CD14-positive monocyte (primary cell): Measurements from ENCODE around the gene COL4A1. TPM values are rescaled to one million over a fixed set of nuclear protein-coding genes. Genes with fewer than 3 reads are reported as not detected.
"Not testable (repeated sequence)": the region's sequence is repeated elsewhere in the genome, so short reads cannot be mapped to it uniquely, and the experiment has no call there.

ENCODE experiments used
- DNase-seq, 3 donors: peaks; one replicate each; pipeline ENCODE4 v3.0.0-alpha.2; 2011 to 2022
- H2AFZ ChIP-seq: 2 replicates; pipeline ENCODE4 v1.6.0; 2012; ENCODE audit warnings: mild to moderate bottlenecking, low read depth, low read length, inconsistent platforms; ENCODE audit not compliant: insufficient read depth, poor library complexity, severe bottlenecking
- H3K27ac ChIP-seq, 2 donors: 1 replicate in 1 of 2; 2 replicates in 1 of 2; pipeline ENCODE4 v1.5.1; 2012 to 2013; ENCODE audit warnings: low read length in 2 of 2, control low read depth in 1 of 2, inconsistent platforms in 1 of 2, low read depth in 1 of 2, mild to moderate bottlenecking in 1 of 2
- H3K27me3 ChIP-seq, 2 donors: one replicate each; pipeline versions ENCODE4 v1.6.0 to v1.6.1; 2011 to 2013; ENCODE audit warnings: low read length in 2 of 2; ENCODE audit not compliant: control insufficient read depth in 2 of 2, insufficient read depth in 2 of 2
- H3K36me3 ChIP-seq, 2 donors: replicated peaks in 1 of 2; 1 replicate in 1 of 2; 2 replicates in 1 of 2; pipeline versions ENCODE4 v1.5.1 to v1.6.1; 2012 to 2013; ENCODE audit warnings: low read length in 2 of 2, control low read depth in 1 of 2, inconsistent platforms in 1 of 2, mild to moderate bottlenecking in 1 of 2; ENCODE audit not compliant: insufficient read depth in 2 of 2, control insufficient read depth in 1 of 2
- H3K4me1 ChIP-seq, 2 donors: 1 replicate in 1 of 2; 2 replicates in 1 of 2; pipeline versions ENCODE4 v1.5.1 to v1.6.1; 2012 to 2013; ENCODE audit warnings: low read length in 2 of 2, control low read depth in 1 of 2, inconsistent platforms in 1 of 2, mild to moderate bottlenecking in 1 of 2, moderate library complexity in 1 of 2; ENCODE audit not compliant: insufficient read depth in 2 of 2, control insufficient read depth in 1 of 2
- H3K4me2 ChIP-seq: replicated peaks from 2 replicates; pipeline ENCODE3; 2012; ENCODE audit warnings: low read length, moderate library complexity, mild to moderate bottlenecking; ENCODE audit not compliant: poor library complexity, severe bottlenecking; ENCODE audit errors: extremely low read depth
- H3K4me3 ChIP-seq, 3 experiments: fragments of 200-600 bp in 1 of 3; sonication (generic) in 1 of 3; replicated peaks in 1 of 3; 1 replicate in 2 of 3; 2 replicates in 1 of 3; pipeline ENCODE4 v1.5.1; 2011 to 2013; ENCODE audit warnings: low read length in 3 of 3, mild to moderate bottlenecking in 3 of 3, control low read depth in 2 of 3, low read depth in 2 of 3, inconsistent platforms in 1 of 3, moderate library complexity in 1 of 3
- H3K79me2 ChIP-seq: 2 replicates; pipeline ENCODE4 v1.6.0; 2012; ENCODE audit warnings: mild to moderate bottlenecking, control low read depth, inconsistent platforms, low read length, moderate library complexity; ENCODE audit not compliant: insufficient read depth
- H3K9ac ChIP-seq: 2 replicates; pipeline ENCODE4 v1.6.0; 2017; ENCODE audit warnings: low read length, mild to moderate bottlenecking; ENCODE audit not compliant: insufficient read depth, poor library complexity, severe bottlenecking
- H3K9me3 ChIP-seq, 2 donors: replicated peaks in 1 of 2; 1 replicate in 1 of 2; 2 replicates in 1 of 2; pipeline versions ENCODE4 v1.5.1 to v1.6.1; 2012 to 2013; ENCODE audit warnings: low read length in 2 of 2, control low read depth in 1 of 2; ENCODE audit not compliant: control insufficient read depth in 1 of 2, insufficient read depth in 1 of 2
- H4K20me1 ChIP-seq: 2 replicates; pipeline ENCODE4 v1.6.0; 2012; ENCODE audit warnings: mild to moderate bottlenecking, low read length, control low read depth, moderate library complexity; ENCODE audit not compliant: insufficient read depth
- H3K27ac Mint-ChIP-seq, 7 donors: one replicate each; pipeline ENCODE4 v1.8.0; 2020; ENCODE audit warnings: mild to moderate bottlenecking in 7 of 7, mixed read lengths in 7 of 7, moderate library complexity in 6 of 7, inconsistent platforms in 2 of 7
- H3K27me3 Mint-ChIP-seq, 3 donors: one replicate each; pipeline ENCODE4 v1.8.0; 2021 to 2022; ENCODE audit warnings: low read depth in 3 of 3, mild to moderate bottlenecking in 3 of 3, mixed read lengths in 3 of 3, moderate library complexity in 3 of 3, inconsistent platforms in 1 of 3
- H3K36me3 Mint-ChIP-seq, 2 donors: one replicate each; pipeline ENCODE4 v1.8.0; 2020; ENCODE audit warnings: mixed read lengths in 2 of 2, inconsistent platforms in 1 of 2, mild to moderate bottlenecking in 1 of 2
- H3K4me1 Mint-ChIP-seq: one replicate; pipeline ENCODE4 v1.8.0; 2020; ENCODE audit warnings: mild to moderate bottlenecking, mixed read lengths
- H3K4me3 Mint-ChIP-seq, 2 donors: one replicate each; pipeline ENCODE4 v1.8.0; 2020; ENCODE audit warnings: mild to moderate bottlenecking in 2 of 2, mixed read lengths in 2 of 2, moderate library complexity in 1 of 2
- H3K9me3 Mint-ChIP-seq, 7 donors: one replicate each; pipeline ENCODE4 v1.8.0; 2020 to 2022; ENCODE audit warnings: mixed read lengths in 7 of 7, mild to moderate bottlenecking in 6 of 7, moderate library complexity in 6 of 7, inconsistent platforms in 2 of 7
- WGBS: methylation state at CpG from one replicate; pipeline ENCODE4 v1.1.5; 2013; ENCODE audit warnings: missing lambda C conversion rate; ENCODE audit not compliant: insufficient coverage; 5-methylcytosine and 5-hydroxymethylcytosine counted together
- intact Hi-C, 2 donors: fragments of 100-400 bp; cut with micrococcal nuclease; formaldehyde crosslinking; loops; one replicate each; pipeline versions ENCODE4 v1.15.0 to v1.15.1; 2023
- polyA plus RNA-seq, 3 donors: library from polyadenylated mRNA; depleted of rRNA in 1 of 3; unstranded in 2 of 3; stranded (reverse) in 1 of 3; fragments of 300-500 nt in 2 of 3; fragments of >200 nt in 1 of 3; fragmentation: Illumina TruSeq in 2 of 3; gene quantifications; 1 replicate in 2 of 3; 2 replicates in 1 of 3; pipeline ENCODE4 v1.2.3, GENCODE V29; 2012 to 2021
- TF ChIP-seq, protein P1 (sequence below): fragments of 200-600 bp; IDR thresholded peaks from one replicate; pipeline ENCODE4 v1.8.0; 2022; ENCODE audit warnings: antibody characterized with exemption, mild to moderate bottlenecking

COL4A1 gene
- polyA plus RNA-seq, 3 donors = 0.16 to 0.25 TPM; not detected in 1

DNA sequence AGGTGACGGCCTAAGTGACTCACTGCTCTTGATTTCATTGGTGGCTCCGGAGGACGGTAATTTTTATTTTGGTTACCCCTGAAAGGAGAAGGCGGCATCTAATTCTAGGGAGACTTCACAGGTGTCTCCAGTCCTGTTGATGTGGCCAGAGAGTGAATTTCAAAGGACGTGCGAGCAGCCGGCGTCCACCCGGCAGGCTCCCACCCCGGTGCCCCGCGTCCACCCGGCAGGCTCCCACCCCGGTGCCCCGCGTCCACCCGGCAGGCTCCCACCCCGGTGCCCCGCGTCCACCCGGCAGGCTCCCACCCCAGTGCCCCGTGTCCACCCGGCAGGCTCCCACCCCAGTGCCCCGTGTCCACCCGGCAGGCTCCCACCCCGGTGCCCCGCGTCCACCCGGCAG is 6.3 kb upstream of the COL4A1 start:
- H3K36me3 Mint-ChIP-seq, H3K4me1 Mint-ChIP-seq, intact Hi-C loops, H4K20me1 ChIP-seq, H3K4me1 ChIP-seq, H3K4me3 ChIP-seq, H3K27ac ChIP-seq, H3K36me3 ChIP-seq, H3K4me3 Mint-ChIP-seq, H3K79me2 ChIP-seq, H3K4me2 ChIP-seq, H2AFZ ChIP-seq, H3K9ac ChIP-seq, H3K9me3 Mint-ChIP-seq, H3K9me3 ChIP-seq, DNase-seq, H3K27ac Mint-ChIP-seq: not testable (repeated sequence)
- peaks cover 20 to 45% of the 10 kb centered on the region in 2 donors for H3K27me3 ChIP-seq
- WGBS = 95% methylated on average over 4 of the region's 29 CpGs
- peaks cover 38 to 70% (median 49%) of the 10 kb centered on the region in 3 donors for H3K27me3 Mint-ChIP-seq

DNA sequence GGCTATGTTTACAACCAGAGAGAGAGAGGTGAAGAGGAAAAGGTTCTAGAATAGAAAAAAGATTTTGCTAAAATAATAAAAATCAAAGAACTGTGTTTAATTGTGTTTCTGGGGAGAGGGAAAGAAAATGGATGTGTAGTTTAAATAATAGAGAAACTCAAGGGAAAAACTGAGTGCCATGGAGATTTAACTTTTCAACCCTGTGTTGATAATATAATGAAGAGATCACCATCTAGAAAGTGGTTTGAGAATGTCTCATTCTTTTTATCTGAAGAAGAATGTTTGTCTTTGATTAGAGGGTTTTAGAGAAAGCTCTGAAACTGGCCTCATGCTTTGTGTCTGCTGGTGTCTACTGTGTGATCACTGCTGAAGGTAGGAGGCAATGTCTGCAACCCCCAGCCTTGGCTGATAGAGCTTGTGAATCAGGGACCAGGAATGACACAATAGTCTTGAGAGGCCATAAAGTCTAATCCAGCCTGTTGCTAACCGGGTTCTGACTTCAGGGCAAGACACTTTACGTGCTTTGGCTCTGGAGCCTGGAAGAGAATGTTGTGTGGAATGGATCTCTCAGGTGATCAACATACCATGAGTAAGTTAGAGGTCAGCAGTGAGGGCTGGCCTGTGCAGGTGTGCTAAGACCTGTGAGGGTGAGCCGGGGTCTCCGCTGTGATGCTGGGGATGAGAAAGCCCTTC is 5.5 kb upstream of the COL4A1 start:
- Histone ChIP-seq H3K4me1 (no peaks in the 10 kb centered on the region), H4K20me1 (no peaks in the 10 kb centered on the region), H3K36me3 (no peaks in the 10 kb centered on the region), H3K4me2 (no peak overlapping the region), H3K27me3 (peaks cover 25 to 51% of the 10 kb centered on the region in 2 donors), H3K27ac (no peak overlapping the region), H3K79me2 (no peaks in the 10 kb centered on the region), H2AFZ (no peak overlapping the region), H3K9me3 (peaks cover 0 to 3% of the 10 kb centered on the region in 2 donors), H3K4me3 (no peak overlapping the region), H3K9ac (no peak overlapping the region)
- H3K4me3 Mint-ChIP-seq = no peak overlapping the region
- 81% methylated on average over 3 of the region's 4 CpGs for WGBS
- DNase-seq = no peak
- peaks cover 0 to 7% (median 2%) of the 10 kb centered on the region in 7 donors for H3K9me3 Mint-ChIP-seq
- peaks cover 45 to 77% (median 57%) of the 10 kb centered on the region in 3 donors for H3K27me3 Mint-ChIP-seq
- TF ChIP-seq, protein P1, sequence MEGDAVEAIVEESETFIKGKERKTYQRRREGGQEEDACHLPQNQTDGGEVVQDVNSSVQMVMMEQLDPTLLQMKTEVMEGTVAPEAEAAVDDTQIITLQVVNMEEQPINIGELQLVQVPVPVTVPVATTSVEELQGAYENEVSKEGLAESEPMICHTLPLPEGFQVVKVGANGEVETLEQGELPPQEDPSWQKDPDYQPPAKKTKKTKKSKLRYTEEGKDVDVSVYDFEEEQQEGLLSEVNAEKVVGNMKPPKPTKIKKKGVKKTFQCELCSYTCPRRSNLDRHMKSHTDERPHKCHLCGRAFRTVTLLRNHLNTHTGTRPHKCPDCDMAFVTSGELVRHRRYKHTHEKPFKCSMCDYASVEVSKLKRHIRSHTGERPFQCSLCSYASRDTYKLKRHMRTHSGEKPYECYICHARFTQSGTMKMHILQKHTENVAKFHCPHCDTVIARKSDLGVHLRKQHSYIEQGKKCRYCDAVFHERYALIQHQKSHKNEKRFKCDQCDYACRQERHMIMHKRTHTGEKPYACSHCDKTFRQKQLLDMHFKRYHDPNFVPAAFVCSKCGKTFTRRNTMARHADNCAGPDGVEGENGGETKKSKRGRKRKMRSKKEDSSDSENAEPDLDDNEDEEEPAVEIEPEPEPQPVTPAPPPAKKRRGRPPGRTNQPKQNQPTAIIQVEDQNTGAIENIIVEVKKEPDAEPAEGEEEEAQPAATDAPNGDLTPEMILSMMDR = no peak
- no peak overlapping the region for H3K27ac Mint-ChIP-seq
- intact Hi-C loops = no loop called here
- H3K36me3 Mint-ChIP-seq = no peaks in the 10 kb centered on the region
- H3K4me1 Mint-ChIP-seq = no peaks in the 10 kb centered on the region
